Neural progenitor cell (in vitro differentiated cells): ENCODE results near the gene CHPF2.

ENCODE experiments used
- EZH2 ChIP-seq: fragments of 200-600 bp; sonication (generic); IDR thresholded peaks from 2 replicates; pipeline ENCODE4 v1.6.1; 2017; ENCODE audit warnings: antibody characterized with exemption, mild to moderate bottlenecking, moderate library complexity
- TF ChIP-seq, protein P1 (sequence below): fragments of 200-600 bp; sonication (generic); IDR thresholded peaks from 2 replicates; pipeline ENCODE4 v1.5.1; 2017; ENCODE audit warnings: antibody characterized with exemption, mild to moderate bottlenecking

DNA sequence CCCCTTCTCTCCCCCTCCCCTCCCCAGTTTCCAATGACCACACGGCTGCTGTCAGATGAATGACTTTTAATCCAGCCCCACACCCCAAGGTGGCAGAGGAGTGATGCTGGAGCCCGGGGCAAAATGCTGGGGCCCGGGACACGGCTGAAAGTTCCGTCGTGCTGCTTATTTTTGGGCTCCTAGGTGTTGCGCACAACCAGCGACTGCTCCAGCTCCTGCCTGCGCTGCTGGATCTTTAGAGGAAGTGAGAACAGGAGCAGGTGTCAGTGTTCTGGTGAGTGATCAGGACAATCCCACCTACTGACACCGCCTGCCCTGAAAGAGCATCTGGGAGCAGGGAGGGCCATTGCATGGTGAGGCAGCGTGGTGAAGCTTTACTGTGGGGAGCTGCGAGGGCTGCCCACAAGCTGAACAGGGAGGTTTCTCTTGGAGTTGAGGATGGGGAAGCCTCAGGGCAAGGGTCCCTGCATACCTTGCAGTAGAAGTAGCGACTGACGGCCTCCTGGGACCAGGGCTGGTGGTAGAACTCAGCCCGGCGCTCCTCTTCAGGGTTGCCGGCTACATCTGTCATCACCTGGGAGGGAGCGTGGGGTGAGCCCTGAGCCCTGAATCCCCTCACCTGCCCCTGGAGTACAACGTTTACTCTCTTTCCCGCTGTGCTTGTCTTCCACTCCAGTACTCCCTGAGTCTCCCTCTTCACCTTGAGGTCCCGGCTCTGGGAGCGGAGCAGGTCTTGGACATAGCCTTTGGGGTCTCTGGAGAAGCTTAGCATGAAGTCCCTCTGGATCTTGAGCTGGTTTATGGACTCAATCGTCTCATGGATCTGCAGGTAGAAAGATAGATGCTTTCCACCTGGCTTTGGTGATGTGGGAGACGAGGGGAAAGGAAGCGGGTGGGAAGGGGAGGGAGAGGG, 6.9 kb downstream of the CHPF2 start:
- TF ChIP-seq, protein P1, sequence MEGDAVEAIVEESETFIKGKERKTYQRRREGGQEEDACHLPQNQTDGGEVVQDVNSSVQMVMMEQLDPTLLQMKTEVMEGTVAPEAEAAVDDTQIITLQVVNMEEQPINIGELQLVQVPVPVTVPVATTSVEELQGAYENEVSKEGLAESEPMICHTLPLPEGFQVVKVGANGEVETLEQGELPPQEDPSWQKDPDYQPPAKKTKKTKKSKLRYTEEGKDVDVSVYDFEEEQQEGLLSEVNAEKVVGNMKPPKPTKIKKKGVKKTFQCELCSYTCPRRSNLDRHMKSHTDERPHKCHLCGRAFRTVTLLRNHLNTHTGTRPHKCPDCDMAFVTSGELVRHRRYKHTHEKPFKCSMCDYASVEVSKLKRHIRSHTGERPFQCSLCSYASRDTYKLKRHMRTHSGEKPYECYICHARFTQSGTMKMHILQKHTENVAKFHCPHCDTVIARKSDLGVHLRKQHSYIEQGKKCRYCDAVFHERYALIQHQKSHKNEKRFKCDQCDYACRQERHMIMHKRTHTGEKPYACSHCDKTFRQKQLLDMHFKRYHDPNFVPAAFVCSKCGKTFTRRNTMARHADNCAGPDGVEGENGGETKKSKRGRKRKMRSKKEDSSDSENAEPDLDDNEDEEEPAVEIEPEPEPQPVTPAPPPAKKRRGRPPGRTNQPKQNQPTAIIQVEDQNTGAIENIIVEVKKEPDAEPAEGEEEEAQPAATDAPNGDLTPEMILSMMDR, result no peak
- no peak for TF ChIP-seq EZH2
